AG04450 (cell line): ENCODE results near the gene IQSEC3. TPM values are rescaled to one million over a fixed set of nuclear protein-coding genes. Genes with fewer than 3 reads are reported as not detected.
"Not testable (repeated sequence)": the region's sequence is repeated elsewhere in the genome, so short reads cannot be mapped to it uniquely, and the experiment has no call there.

Source experiments
- CTCF ChIA-PET: fragments of 300-600, 350-600 bp; formaldehyde crosslinking; extraction: SDS; loops from one replicate; lab custom pipeline; 2022; ENCODE audit warnings: antibody characterized with exemption, inconsistent platforms; lab: Charles Lee
- POLR2A ChIA-PET: fragments of 350-600 bp; formaldehyde crosslinking; extraction: SDS; loops from one replicate; lab custom pipeline; 2021; ENCODE audit warnings: antibody characterized with exemption, inconsistent platforms; lab: Yijun Ruan, JAX
- DNase-seq: peaks from one replicate; pipeline ENCODE4 v3.0.0-alpha.2; 2011; ENCODE audit warnings: low read depth, low spot score
- H3K27ac ChIP-seq: one replicate; pipeline ENCODE4 v1.5.1; 2012; ENCODE audit warnings: low read depth, low read length, control low read depth
- H3K27me3 ChIP-seq: one replicate; pipeline ENCODE4 v1.6.0; 2012; ENCODE audit warnings: low read length; ENCODE audit not compliant: control insufficient read depth, insufficient read depth
- H3K4me3 ChIP-seq: 2 replicates; pipeline ENCODE4 v1.5.1; 2011; ENCODE audit warnings: mild to moderate bottlenecking, low read depth, low read length, control low read depth
- H3K9me3 ChIP-seq: 2 replicates; pipeline ENCODE4 v1.5.1; 2012; ENCODE audit warnings: low read length; ENCODE audit not compliant: control insufficient read depth, insufficient read depth
- polyA plus RNA-seq: library from polyadenylated mRNA; depleted of rRNA; stranded (reverse); fragments of >200 nt; gene quantifications from 2 replicates; pipeline ENCODE4 v1.2.3, GENCODE V29; 2011
- TF ChIP-seq, protein P1 (sequence below): IDR thresholded peaks from 2 replicates; pipeline ENCODE4 v1.5.1; 2011; ENCODE audit warnings: low read depth, low read length, control low read depth, inconsistent platforms

The IQSEC3 gene
- polyA plus RNA-seq, 1 experiment, result 0.47 TPM

DNA sequence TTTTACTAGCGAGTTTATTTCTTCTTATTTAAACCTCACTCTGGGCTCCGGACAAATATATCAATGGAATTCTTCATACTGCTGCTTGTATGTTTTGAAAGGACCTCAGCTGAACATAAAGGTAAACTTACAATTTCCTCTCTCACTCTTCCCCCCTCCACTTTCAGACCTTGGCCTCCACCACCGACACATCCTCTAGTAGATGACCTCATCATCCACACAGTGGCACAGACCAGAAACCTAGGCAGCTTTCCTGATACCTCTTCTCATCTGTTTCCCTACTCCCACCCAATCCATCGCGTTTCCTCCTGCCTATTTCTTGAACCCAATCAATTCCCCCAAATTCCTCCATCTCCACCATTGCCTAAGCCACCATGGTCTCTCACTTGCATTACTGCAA lies 17.4 kb upstream of the IQSEC3 start:
- H3K4me3 ChIP-seq, POLR2A ChIA-PET, H3K9me3 ChIP-seq, H3K27me3 ChIP-seq, H3K27ac ChIP-seq, CTCF ChIA-PET, DNase-seq: not testable (repeated sequence)

DNA sequence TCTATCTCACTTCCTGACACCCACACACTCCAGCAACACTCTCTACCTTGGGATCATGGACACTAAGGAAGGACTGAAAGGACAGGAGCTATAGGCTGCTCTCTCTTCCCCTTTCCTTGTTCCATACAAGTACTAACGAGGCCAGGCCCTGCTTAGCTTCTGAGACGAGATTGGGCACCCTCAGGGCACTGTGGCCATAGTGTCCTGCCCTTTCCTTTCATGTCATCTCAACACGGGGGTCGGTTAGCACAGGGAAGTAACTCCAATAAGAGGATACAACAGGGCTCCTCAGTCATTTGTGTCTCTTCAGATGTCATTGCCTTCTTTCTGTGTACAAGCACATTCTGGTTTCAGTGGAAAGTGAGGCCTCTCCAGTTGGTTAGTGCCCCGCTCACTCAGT lies 15.5 kb upstream of the IQSEC3 start:
- H3K4me3 ChIP-seq, CTCF ChIA-PET, H3K27ac ChIP-seq, POLR2A ChIA-PET, H3K9me3 ChIP-seq, DNase-seq, H3K27me3 ChIP-seq: not testable (repeated sequence)

DNA sequence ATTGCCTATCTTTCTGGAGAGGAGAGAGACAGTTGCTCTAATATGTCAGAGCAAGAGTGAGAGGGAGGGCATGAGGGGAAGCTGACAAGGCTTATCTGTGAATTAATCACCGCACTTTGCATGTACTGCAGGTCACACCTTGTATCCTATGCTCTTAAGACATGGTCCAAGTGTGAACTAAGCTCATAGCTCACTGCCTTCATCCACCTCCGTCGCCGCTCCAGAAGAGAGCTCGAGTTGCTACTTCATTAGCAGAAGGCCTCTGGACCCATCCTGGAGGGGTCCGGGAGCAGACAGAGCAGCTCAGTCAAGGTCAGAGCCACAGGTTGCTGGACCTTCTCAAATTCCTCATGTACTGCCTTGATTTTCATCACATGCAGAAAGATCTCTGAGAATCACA lies 14.6 kb upstream of the IQSEC3 start:
- DNase-seq, H3K4me3 ChIP-seq, H3K27ac ChIP-seq, H3K27me3 ChIP-seq, CTCF ChIA-PET, POLR2A ChIA-PET, H3K9me3 ChIP-seq: not testable (repeated sequence)

DNA sequence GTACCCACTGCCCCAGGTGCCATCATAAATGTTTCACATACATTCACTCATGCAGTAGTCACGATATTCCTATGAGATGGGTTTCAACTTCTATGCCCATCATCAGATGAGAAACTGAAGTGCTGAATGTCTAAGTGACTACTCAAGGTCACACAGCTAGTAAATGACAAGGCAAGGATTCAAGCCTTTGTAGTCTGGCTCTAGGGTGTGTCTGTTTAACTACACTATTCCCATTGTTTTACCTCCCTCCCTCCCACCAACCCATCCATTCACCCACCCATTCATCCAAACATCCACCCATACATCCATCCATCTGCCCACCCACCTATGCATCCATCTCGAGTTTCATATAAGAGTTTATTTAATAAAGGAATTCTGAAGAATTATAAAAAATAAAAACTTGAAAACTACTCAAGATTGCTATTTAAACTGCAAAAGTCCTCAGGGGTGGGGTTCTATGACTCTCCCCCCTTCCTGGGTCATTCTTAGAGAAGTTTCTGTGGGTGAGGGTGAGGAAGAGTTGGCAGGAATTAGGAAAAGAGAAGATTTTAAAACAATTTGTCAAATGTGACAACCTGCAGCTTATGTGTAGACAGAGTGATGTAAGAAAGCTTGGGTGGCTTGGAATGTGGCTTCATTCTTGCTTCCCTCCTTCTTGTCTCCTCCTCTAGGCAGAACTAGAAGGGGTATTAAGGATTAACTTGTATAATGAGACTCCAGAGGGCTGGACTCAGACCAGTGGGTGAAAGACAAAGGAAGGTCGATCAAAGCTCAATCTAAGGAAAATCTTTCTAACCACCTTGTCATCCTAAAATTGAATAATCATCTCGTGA lies 13.4 kb upstream of the IQSEC3 start:
- DNase-seq, H3K4me3 ChIP-seq, H3K9me3 ChIP-seq, POLR2A ChIA-PET, H3K27ac ChIP-seq, H3K27me3 ChIP-seq, CTCF ChIA-PET: not testable (repeated sequence)

DNA sequence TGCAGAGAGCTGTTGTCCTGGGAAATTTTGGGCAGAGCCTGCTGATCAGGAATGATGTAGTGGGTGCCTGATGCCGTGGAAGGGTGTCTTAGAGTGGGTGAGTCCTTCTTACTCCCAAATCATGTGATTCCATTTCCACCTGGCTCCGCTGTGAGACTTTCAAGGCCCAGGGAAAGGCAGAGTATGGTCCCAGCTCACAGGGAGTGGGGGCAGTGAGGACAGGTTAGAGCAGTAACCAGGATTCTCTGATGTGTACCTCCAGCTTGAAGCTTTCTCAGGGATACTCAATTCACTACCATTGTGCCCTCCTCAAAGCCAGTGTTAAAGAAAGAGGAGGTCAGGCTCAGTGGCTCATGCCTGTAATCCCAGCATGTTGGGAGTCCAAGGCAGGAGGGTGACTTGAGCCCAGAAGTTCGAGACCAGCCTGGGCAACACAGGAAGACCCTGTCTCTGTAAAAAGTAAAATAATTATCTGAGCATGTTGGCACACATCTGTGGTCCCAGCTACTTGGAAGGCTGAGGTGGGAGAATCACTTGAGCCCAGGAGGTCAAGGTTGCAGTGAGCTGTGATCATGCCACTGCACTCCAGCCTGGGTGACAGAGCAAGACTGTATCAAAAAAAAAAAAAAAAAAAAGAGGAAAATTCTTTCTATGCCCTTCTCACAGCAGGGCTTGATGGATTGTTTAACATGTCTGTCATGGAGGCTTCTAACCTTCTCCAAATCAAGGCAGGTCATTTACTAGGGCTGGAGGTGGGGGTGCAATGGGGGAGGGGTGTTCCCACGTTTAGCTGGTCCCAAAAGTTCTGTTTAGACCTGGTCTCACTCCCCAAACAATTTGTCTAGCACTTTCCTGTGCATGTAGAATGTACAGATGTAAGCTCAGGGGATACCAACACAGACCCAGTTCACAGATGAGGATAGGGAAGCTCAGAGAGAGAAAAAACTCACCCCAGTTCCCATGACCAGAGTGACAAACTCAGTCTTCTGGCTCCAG lies 12.5 kb upstream of the IQSEC3 start:
- ChIA-PET POLR2A (no interaction called here), CTCF (no interaction called here)
- Histone ChIP-seq H3K27ac (no peak overlapping the region), H3K9me3 (no peaks in the 10 kb centered on the region; the same call in none of the 2 replicates), H3K4me3 (no peak overlapping the region), H3K27me3 (peaks cover 14% of the 10 kb centered on the region)
- TF ChIP-seq, protein P1, sequence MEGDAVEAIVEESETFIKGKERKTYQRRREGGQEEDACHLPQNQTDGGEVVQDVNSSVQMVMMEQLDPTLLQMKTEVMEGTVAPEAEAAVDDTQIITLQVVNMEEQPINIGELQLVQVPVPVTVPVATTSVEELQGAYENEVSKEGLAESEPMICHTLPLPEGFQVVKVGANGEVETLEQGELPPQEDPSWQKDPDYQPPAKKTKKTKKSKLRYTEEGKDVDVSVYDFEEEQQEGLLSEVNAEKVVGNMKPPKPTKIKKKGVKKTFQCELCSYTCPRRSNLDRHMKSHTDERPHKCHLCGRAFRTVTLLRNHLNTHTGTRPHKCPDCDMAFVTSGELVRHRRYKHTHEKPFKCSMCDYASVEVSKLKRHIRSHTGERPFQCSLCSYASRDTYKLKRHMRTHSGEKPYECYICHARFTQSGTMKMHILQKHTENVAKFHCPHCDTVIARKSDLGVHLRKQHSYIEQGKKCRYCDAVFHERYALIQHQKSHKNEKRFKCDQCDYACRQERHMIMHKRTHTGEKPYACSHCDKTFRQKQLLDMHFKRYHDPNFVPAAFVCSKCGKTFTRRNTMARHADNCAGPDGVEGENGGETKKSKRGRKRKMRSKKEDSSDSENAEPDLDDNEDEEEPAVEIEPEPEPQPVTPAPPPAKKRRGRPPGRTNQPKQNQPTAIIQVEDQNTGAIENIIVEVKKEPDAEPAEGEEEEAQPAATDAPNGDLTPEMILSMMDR, result no peak
- DNase-seq, result no peak

DNA sequence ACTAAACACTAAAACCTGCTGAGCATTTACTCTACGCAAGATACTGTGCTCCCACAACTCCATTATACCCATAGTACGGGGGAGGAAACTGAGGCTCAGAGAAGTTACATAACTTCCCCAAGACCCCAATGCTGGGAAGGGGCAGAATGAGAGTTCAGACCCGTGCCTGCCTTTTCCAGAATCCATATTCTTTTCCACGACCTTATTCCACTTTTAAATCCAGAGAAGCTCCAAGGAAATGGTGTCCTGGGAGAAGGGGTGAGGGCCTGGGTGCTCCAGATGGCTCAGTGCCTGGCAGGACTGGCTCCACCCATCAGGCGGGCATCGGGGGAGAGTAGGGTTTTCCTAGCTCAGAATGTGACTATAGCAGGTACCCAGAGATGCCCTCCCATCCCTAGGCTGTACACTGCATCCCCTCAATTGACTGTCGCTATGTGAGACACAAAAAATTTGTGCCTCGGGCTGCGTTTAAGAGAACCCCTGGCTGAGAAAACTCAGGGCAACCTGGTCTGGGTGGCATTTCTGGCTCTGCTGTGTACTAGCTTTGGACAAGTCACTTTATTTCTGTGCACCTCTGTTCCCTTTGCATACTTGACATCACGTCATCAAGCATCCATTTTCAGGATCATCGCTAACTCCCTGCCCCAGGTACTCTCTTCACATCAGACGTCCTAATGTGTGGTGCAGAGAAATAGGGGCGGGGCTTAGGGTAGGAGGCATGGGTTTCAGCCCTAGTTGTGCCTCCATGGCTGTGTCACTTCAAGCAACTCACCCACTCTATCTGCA lies 11.6 kb upstream of the IQSEC3 start:
- CTCF ChIA-PET, result no interaction called here
- POLR2A ChIA-PET, result no interaction called here
- Histone ChIP-seq H3K27me3 (peaks cover 14% of the 10 kb centered on the region), H3K9me3 (no peaks in the 10 kb centered on the region; the same call in none of the 2 replicates), H3K4me3 (no peak overlapping the region), H3K27ac (no peak overlapping the region)
- TF ChIP-seq, protein P1, result no peak
- no peak for DNase-seq
